Nephron (organoid): ENCODE measurements around the gene IQGAP1.

Source experiments
- H3K27ac Mint-ChIP-seq, 3 experiments: 2 replicates each; pipeline ENCODE4 v1.8.0; 2020; ENCODE audit warnings: mixed read lengths in 3 of 3, mild to moderate bottlenecking in 2 of 3, moderate library complexity in 1 of 3
- H3K27me3 Mint-ChIP-seq: 2 replicates; pipeline ENCODE4 v1.8.0; 2021; ENCODE audit warnings: low read depth, mild to moderate bottlenecking, moderate library complexity, mixed read lengths
- H3K36me3 Mint-ChIP-seq: 2 replicates; pipeline ENCODE4 v1.8.0; 2020; ENCODE audit warnings: low read depth, mixed read lengths
- H3K4me1 Mint-ChIP-seq: 2 replicates; pipeline ENCODE4 v1.8.0; 2020; ENCODE audit warnings: mixed read lengths
- H3K4me3 Mint-ChIP-seq, 3 experiments: 2 replicates each; pipeline ENCODE4 v1.8.0; 2020; ENCODE audit warnings: mild to moderate bottlenecking in 3 of 3, mixed read lengths in 3 of 3, moderate library complexity in 2 of 3
- H3K9me3 Mint-ChIP-seq: 2 replicates; pipeline ENCODE4 v1.8.0; 2020; ENCODE audit warnings: mixed read lengths
- CTCF ChIP-seq, 3 experiments: fragments of 200-600 bp; sonication (generic); IDR thresholded peaks; one replicate each; pipeline ENCODE4 v1.5.0; 2021; ENCODE audit warnings: antibody characterized with exemption in 3 of 3; ENCODE audit not compliant: unreplicated experiment in 3 of 3

The IQGAP1 gene

GRCh38 chr15:90539789-90540188 lies 151.7 kb downstream of the IQGAP1 start:
- TF ChIP-seq CTCF (IDR thresholded peaks at IDR 0.05; ENCODE audit: unreplicated experiment in 3 of 3): no peak
- no peak overlapping the region for H3K27ac Mint-ChIP-seq
- no peaks in the 10 kb centered on the region for H3K27me3 Mint-ChIP-seq

DNA sequence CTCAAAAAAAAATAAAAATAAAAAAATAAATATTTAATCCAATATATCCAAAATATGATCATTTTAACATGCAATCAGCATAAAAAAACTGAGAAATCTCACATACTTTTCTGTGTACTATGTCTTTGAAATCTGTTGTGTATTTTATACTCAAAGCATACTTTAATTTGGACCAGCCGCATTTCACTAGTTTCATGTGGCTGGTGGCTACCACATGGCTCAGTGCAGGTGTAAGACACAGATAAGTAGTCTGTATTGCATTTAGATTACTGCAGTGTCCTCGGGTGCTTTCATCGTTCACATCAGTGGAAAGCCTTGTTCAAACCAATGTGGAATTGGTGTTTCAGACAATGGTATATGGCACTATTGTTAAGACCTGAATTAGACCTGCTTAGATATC lies 152.7 kb downstream of the IQGAP1 start:
- no peak for TF ChIP-seq CTCF (IDR thresholded peaks at IDR 0.05; ENCODE audit: unreplicated experiment in 3 of 3)
- Mint-ChIP-seq H3K9me3 (no peaks in the 10 kb centered on the region), H3K4me1 (peaks cover 17% of the 10 kb centered on the region), H3K36me3 (peaks cover 42% of the 10 kb centered on the region), H3K27ac (no peak overlapping the region), H3K4me3 (no peak overlapping the region), H3K27me3 (no peaks in the 10 kb centered on the region)

More at GRCh38 chr15:90539789-90540188, 151.7 kb downstream of the IQGAP1 start:
- Mint-ChIP-seq H3K9me3 (no peaks in the 10 kb centered on the region), H3K4me1 (peaks cover 26% of the 10 kb centered on the region), H3K4me3 (no peak overlapping the region), H3K36me3 (peaks cover 36% of the 10 kb centered on the region)

DNA sequence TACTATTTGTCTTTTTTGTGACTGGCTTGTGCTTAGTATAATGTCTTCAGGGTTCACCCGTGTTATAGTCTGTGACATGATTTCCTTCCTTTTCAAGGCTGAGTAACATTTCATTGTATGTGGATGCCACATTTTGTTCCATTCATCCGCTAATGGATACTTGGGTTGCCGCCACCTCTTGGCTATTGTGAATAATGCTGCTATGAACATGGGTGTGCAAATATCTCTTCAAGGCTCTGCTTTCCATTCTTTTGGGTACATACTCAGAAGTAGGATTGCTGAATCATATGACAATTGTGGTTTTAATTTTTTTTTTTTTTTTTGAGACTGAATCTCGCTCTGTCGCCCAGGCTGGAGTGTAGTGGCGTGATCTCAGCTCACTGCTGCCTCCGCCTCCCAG lies 157.1 kb downstream of the IQGAP1 start:
- H3K27me3 Mint-ChIP-seq: no peaks in the 10 kb centered on the region
- peaks cover 47% of the 10 kb centered on the region for H3K36me3 Mint-ChIP-seq
- no peaks in the 10 kb centered on the region for H3K4me1 Mint-ChIP-seq
- TF ChIP-seq CTCF (IDR thresholded peaks at IDR 0.05; ENCODE audit: unreplicated experiment in 3 of 3): no peak
- H3K27ac Mint-ChIP-seq: no peak overlapping the region
- no peaks in the 10 kb centered on the region for H3K9me3 Mint-ChIP-seq
- no peak overlapping the region for H3K4me3 Mint-ChIP-seq

- Mint-ChIP-seq H3K27ac (no peak overlapping the region), H3K4me1 (peaks cover 11% of the 10 kb centered on the region), H3K27me3 (no peaks in the 10 kb centered on the region), H3K4me3 (no peak overlapping the region), H3K36me3 (peaks cover 54% of the 10 kb centered on the region), H3K9me3 (no peaks in the 10 kb centered on the region)
- no peak for TF ChIP-seq CTCF (IDR thresholded peaks at IDR 0.05; ENCODE audit: unreplicated experiment in 3 of 3)
Observed at GRCh38 chr15:90547540-90547939, 159.5 kb downstream of the IQGAP1 start.

DNA sequence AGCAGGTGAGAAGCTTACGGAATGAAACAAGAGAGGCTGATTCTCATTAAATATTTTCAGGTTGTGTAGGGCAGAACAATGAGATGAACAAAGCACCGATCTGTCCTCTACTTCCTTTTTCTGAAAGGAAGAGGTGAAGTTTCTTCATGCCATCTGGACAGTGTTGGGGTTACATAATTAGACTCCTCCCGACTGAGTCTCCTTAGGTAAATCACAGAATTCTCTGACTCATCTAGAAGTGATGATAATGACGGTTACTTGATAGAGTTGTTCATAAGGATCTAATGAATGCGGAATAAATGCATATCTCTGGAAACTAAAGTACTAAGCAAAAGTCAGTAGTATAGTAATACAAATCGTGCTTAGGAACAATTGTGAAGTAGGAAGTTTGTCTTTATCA lies 162.9 kb downstream of the IQGAP1 start:
- H3K36me3 Mint-ChIP-seq: peaks cover 39% of the 10 kb centered on the region
- no peak for TF ChIP-seq CTCF (IDR thresholded peaks at IDR 0.05; ENCODE audit: unreplicated experiment in 3 of 3)
- no peak overlapping the region for H3K27ac Mint-ChIP-seq
- no peaks in the 10 kb centered on the region for H3K9me3 Mint-ChIP-seq
- H3K27me3 Mint-ChIP-seq: no peaks in the 10 kb centered on the region
- peaks cover 35% of the 10 kb centered on the region for H3K4me1 Mint-ChIP-seq
- H3K4me3 Mint-ChIP-seq: no peak overlapping the region
